HG03354 (cell line): ENCODE results near the gene LRP1.

Source experiments
- ATAC-seq: cut with Tn5 transposase; IDR thresholded peaks from one replicate; pipeline ENCODE4 v1.9.1; 2021; ENCODE audit warnings: mild to moderate bottlenecking; ENCODE audit not compliant: unreplicated experiment, poor library complexity, severe bottlenecking

LRP1 gene

DNA sequence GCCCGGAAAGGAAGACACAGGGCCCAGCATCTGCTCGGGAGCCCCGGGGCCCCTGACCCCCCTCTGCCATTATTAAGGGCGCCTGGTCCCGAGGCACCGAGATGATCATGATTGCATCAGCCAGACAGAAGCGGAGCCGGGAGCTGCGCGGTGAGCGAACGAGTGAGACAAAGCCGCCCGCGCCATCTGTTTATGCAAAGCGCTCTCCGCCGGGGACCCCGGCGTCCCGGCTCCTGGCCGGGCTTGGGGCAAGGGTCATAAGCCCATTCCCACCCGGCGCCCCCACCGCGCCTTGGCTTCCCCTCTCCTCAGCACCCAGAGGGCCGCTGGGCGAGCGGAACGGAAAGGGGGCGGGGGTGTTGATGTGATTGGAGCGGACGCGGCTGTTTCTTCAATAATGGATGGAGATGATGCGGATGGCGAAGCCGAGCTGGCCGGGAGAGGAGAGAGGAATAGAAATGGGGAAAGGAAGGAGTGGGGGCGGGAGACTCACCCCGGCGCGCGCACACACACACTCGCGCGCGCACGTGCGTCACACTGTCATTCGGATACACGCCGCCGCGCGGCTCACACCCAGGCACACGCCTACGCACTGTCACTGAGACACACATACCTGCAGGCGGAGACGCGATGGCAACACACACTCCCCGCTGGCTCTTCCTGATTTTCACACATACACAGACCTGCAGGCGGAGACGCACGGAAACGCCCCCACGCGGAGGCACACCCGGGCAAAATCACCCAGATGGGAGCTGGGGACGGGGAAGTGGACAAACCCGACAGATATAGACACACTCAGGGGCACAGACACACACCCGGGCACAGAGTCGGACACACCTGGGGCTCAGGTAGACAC, 112.0 kb downstream of the LRP1 start:
- ATAC-seq = no peak

DNA sequence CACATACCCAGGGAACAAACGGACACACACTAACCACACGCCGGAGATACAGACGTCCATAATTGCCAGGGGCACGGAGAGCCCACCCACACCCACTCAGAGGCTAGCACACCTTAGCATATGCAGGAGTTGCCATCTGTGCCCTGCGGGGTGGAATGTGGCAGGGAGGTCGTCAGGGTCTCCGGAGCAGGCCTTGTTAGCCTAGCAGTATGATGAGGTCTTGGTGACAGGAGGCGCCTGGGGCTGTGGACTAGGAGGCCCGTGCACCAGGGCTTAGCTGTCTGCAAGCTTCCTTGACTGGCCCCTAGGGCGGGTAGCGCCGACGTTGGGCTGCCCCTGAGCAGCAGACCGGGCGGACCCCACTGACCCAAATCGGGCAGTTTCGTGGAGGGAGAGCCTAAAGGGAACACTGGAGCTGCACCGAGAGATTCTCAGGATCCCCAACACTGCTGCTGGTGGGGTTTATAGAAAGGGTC, 112.7 kb downstream of the LRP1 start:
- ATAC-seq = no peak

DNA sequence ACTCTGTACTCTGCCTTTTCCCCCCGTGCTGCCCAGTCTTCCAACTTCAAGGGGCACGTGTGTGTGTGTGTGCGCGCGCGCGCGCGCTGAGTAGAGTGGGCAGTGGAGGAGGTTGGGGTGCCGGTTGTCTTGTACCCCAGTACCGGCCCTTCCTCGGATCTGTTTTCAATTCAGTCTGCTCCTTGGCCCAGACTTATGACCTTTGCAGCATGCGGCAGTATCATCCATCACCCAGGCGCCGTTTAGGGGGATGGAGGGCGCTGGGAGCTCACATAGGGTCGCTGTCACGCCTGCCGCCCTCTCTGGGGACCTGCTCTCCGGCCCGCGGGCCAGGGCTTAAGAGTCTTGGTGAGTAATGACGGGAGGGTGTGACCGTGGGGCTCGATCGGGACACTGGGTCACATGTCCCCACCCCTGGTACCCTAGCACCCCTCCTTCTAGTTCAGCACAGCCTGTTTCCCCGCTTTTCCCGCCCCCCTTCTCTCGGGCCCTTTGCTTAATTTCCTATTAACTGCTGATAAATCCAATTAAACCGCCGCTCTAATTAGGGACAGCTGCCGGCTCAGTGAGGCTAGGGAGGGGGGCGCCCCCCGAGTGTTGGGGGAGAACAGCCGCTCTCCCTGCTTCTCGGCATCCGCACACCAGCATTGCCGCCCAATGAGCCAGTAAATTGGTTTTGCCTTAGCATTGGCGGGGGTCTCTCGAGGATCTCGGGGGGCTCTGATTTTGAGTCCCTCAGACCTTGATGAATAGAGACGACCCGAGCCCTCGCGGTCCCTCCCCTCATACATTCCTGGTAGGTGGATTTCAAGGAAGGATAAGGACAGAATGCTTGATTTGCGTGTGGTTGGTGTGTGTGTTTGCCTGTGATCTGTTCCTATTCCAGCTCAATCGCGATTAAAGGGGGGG, 113.4 kb downstream of the LRP1 start:
- ATAC-seq = no peak

DNA sequence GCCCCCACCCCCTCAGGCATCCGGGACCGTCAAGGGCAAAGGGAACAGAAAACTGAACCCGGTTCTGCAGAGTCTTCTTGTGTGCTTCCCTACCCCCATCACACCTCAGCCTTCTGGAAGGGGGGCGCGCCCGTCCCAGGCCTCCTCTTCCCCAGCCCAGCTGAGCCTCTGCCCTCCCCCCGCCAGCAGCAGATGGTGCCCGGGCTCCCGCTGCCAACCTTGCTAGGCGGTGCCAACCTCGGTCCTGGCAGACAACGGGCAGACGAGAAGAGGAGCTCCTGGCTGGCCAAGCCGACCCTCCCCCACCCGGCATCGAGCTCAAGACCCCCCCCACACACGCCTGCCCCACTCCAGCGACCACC, 114.0 kb downstream of the LRP1 start:
- ATAC-seq = no peak

DNA sequence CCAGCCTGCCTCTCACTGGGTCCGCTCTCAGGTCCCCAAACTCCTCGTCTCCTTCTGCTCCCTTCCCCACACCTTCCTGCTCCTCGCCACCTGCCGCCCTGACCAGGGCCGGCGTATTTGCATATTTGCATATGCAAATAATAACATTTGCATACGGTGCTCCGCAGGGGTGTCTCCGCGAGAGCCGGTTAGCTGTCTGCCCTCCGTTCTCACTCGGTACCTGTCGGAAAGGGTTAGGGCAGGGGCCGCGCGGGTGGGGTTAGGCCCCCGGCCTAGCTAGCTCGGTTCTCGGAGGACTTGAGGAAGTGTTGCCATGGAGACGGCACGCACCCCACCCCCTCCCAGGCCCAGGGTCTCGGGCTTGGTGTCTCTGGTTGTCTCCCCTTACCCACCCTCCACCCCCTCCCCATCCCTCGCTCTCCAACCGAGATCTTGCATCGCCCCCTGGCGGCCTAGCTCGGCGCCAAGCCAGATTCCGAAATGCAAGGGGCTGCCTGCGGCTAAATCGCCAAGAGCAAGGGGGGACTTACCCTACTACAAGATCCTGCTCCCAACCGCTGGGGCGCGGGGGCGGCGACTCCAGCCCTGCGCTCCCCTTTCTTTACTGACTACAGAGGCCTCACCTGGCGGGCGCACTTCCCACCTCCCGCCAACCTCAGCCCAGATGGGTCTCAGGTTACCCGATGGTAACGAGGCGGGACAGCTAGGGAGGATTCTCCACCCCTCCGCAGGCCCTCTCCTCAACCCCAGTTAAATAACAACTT, 114.6 kb downstream of the LRP1 start:
- ATAC-seq = peak; percentile 55

DNA sequence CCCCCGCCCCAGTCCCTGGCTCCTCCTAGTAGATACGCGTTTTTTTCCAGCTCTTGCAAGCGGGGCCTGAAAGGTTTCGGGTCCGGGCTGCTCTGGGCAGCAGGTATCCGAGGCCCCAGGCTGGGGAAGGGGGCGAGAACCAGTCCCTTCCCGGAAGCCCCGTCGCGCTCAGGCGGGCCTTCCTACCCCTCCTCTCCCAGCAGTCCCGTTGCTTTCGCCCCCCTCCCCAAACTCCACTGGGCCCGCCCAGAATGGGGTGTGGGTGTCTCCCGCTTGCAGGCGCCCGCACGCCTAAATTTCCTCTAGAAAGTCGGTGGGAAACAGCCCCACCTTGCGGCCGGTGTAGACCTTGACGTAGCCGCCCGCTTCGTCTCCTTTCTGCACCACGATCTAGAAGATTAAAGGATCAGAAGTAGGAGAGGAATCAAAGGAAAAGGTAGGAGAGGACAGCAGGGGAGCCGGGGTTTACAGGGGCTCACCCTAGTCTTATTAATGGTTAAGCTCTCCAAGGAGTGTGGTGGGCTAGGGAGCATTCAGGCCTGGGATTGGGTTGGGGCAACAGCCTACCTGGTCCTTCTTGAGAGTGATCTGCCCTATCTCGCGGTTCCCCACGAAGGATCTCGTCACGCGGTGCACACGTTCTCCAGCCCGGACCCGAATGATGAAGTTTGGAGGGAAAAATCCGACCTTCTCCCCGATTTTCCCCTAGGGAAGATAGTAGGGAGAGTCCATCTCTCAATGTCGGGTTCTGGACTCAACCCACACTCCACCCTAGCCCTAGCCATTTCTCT, 115.4 kb downstream of the LRP1 start:
- peak; percentile 27 for ATAC-seq

DNA sequence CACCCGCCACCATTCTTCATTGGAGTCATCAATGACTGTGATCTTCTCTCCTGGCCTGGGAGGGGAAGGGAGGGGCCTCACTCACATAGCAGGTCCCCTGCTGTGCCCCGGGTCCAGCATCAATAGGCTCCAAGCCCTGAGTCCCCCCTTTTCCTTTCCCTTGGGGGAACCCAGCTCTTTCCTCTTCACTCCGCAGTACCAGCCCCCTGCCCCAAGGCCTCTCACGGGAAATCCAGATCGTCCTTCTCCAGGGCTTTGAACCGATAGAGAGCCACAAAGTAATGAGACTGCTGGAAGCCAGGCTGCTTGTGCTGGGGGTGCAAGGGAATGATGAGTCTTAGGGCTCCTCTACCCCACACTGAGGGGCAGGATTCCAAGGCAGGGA, 116.0 kb downstream of the LRP1 start:
- ATAC-seq = no peak

DNA sequence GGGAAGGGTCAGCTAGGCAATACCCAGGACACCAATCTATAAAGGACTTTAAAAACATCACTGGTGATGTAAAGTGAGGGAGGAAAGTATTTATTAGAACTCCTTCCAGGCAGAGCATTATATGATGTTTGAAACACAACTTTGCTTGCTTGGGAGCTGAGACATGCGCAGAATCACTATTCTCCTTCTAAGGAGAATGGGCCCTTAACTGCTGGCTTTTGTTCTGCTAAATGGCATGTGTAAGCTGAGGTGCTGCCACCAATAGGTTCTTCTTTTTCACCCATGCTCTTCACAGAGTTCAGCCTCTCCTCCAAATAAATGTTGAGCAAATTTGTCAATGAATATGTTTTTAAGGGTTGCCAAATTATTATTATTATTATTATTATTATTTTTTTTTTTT, 118.8 kb downstream of the LRP1 start:
- ATAC-seq = no peak

DNA sequence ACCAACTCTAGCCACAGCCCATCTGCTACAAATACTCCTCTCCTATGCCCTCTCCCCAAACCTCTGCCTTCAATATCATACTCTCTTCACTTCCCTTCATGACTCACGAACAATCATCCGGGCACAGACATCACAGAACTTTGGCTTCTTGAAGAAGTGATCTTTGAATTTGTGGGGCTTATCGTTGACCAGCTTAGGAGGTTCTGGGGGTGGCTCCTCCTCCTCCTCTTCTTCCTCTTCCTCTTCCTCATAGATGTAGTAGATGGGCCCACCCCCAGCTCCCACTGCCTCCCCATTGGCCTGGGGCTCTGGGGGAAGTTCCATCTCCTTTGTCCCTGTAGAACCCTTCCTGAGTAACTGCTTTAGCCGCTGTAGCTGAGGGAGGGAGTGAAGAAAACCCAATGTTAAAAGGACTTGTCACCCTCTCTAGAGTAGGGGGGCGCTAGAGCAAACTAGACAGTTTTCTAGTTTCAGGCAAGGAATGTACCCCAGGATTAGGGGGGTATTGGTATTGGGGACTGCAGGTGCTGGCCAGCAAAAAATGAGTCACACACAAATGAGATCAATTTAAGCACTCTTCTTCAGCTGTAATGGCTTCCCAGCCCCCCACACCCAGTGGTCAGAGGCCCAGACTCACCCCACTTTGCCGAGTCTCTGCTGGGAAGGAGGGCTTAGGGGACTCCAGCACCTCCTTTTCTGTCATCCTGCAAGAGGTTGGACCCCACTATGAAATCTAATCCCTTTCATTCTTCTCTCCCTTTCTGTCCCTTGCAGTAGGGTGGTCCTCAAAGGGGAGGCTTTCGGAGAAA, 120.9 kb downstream of the LRP1 start:
- no peak for ATAC-seq

DNA sequence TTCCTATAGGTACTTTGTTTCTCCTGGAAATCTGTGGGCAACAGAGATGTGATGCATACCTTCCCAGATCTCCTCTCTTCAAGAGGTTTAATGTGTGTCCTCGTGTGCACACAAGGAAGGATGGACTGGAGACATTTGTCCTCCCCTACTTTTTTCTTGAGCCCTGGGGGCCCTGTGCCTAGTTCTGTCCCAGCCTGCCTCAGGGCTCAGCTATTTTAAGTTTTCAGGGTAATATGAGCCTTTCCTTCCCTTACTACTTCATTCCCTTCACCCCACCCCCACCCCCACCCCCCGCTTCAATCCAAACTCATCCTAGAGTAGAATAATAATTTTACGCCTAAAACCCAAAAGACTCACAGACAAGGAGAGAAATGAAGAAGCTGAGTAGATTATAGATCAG, 122.3 kb downstream of the LRP1 start:
- no peak for ATAC-seq

DNA sequence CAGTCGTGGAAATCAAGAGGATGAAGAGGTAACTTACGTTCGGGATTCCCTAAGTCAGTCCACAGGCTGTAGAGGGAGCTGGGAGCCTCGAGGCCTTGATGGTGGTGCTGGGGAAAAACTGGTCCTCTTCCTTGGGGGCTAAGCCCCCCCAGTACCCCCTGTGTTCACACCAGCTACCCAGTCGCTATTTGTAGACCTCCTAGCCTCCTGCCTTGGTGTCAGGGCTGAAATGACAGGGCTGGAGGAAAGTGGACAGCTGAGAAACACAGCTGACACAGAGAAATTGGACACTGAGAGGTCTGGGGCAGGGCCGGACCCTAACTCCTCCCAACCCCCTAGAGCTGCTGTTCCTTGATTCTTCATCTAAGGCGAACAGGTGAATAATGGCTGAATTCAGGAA, 122.7 kb downstream of the LRP1 start, which contains the start of gene STAC3:
STAC3 (minus strand) TSS at position 232 of the 400 bp plus-strand sequence. CDS start 1,551 bp downstream, outside the sequence.
- no peak for ATAC-seq

DNA sequence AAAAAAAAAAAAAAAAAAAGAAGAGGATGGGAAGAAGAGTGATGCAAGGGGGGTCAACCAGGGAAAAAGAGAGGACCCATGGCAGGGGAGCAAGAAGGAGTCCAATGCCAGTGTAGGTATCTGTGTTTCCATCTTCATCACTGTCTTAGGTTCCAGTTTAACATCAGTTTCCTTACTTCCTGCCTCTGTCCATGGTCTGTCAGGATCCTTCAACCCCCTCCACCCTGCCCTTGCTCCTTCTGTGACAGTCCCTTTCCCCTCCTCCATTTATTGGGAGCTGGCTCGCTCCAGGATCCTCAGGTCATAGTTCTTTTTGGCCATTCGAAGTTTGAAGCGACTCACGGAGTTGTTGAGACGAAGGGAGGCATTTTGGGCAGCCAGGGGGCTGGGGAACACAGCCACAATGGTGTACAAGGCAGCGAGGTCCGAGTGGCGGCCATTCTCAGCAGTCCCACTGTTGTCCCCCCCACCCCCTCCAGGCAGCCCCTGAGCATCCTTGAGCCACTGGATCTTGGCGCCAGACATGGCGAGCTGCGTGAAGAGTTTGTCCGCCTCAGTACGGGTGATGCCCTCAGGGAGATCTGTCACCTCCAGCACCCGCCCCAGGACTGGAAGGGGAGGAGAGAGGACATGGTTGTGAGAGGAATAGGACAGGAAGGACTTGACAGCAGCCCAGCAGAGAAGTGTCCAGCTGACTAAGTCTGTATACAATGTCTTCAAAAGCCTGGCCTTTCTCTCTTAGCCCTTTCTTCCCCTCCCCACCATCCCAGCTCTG, 126.4 kb downstream of the LRP1 start:
- no peak for ATAC-seq

DNA sequence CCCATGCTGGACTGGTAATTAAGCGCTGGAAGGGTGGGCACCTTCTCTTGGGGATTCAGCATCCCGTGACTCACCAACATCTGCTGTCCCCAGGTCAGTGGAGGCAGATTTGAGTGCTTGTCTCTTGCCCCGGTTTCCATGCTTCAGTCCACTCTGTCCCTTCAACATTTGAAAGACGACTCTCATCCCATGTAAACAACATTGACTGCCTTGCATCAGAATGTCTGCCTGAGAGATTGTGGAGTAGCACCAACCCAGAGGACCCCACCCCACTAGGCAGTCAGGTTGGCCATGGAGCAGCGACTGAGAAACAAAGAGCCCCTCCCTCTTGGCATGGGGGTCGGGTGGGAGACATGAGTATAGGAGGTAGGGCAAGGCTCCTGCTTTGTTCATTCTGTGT, 127.6 kb downstream of the LRP1 start:
- ATAC-seq = no peak

DNA sequence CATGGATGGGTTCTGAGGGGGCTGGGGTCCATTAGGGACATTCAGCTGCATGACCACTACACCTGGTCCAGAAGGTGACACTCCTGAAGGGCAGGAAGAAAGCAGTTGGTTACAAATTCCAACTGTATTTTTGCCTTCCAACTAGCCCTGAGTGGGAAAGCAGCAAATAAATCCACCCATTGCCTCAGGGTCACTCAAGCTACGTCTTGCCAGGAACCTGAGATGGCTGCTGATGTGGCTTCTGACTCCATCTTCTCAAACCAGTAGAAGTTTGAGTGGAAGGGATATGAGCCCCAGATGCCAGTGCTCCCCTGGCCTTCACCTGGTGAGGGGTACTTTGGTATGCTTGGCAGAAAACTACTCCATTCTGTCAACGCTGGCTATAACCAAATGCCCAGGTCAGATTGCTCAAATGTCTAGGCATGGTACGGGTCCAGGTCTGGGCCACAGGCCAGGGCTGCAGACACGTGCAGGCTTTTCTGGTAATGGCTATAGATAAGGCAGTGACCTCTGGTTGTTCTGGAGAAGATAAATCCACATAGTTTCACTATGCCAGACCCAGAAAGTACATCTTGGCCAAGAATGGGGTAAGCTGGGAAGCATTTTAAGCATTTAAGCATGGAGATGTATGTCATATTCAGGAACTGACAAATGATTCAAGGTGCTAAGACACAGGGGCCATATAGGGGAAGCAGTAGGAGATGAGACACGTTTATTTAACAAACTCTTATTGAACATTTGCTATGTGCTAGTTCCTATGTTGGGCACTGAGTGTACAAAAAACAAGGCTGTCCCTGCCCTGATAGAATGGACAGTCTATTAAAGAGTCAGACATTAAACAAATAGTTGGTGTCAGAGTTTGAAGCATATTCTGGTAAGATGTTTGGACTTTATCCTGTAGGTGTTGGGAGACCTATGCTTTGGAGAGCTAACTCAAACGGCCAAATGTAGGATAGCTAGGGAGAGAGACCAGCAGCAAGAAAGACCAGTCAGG, 131.0 kb downstream of the LRP1 start:
- ATAC-seq = no peak

DNA sequence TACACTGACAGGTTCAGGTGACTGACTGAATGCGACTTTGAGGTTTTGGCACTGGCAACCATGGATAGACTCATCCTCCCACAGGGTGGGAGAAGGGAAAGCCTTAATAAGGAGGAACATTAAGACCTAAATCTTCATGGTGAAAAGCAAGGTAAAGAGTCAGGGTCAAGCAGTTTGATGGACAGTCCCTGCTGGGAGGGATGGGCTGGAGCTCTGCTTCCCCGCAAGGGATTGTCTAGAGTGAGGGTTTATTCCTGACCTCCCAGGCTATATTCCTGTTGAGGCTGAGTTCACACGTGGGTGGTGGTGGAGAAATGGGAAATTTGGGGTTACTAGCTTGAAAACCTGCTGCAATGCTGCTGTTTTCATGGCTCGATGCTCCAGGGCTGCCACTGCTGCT, 132.1 kb downstream of the LRP1 start:
- no peak for ATAC-seq

DNA sequence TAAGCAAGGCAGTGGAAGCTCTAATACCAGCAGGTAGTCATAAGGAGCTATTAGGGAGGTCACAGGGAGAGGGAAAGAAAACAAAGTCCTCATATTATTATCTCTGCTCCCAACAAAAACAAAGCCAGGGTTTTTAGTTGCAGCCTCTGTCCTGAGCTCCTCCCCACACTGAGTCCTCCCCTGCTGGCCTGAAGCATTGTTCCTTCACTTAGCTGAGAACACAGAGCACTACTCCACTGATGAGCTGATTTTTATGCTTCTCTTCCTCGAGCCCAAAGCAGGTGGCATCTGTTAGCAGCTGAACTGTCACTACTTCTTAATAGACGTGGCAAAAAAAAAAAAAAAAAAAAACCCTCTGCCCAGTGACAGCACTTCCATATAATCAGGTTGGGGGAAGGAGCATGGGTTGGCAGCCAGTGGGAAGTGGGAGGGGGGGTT, 133.2 kb downstream of the LRP1 start:
- ATAC-seq = no peak
